Ureter (tissue), 1 donor: Measurements from ENCODE around the gene GNAS-AS1. TPM values are rescaled to one million over a fixed set of nuclear protein-coding genes. Genes with fewer than 3 reads are reported as not detected.

Experiments
- DNase-seq: peaks from one replicate; pipeline ENCODE4 v3.0.0-alpha.2; 2020; ENCODE audit warnings: low spot score
- total RNA-seq: library from RNA; stranded (reverse); gene quantifications from one replicate; pipeline ENCODE4 v1.2.4, GENCODE V29; 2023
- donor health status: DM: yes; HTN: yes; CAD: no.

GNAS-AS1 gene
- total RNA-seq, 1 donor from 2014 or later, result 2.4 TPM

- DNase-seq, result no peak
These were observed 35.8 kb upstream of the GNAS-AS1 start for GRCh38 chr20:58886546-58886945.

GRCh38 chr20:58884966-58885365, 34.3 kb upstream of the GNAS-AS1 start:
- no peak for DNase-seq

GRCh38 chr20:58883241-58883691, 32.6 kb upstream of the GNAS-AS1 start:
- no peak for DNase-seq

GRCh38 chr20:58882704-58883089, 32.0 kb upstream of the GNAS-AS1 start:
- DNase-seq, result no peak

DNA sequence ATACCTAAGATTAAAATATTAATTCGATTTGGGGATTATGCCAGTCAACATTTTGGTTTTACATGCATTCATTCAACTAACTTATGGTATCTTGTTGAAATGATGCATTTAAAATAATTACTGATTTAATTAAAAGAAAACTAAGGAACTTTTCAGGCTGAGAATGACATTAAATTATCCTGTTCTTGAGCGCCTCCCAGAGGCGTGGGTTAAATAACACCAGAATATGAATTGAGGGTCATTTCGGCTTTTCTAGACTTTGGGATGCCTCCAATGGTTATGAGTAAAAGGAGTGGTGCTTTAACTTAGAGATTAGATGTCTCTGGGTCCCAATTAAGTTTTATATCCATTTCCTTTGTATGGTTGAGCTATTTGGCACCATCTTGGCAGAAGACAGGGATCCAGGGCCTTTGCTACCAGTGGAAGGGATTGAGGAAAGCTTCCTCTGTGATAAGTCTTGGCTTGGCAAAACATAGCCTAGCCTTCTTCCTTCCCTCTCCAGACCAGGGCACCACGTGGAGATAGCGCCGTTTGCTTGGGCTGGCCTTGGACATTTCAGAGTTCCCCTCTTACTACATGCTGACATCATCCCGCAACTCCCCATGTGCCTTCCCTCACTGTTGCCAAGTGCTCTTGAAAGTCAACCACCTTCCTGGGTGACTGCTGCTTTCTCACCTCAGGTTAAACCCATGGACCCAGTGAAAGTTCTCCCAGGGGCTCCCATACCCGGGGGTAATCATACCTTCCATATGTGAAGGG, 30.5 kb upstream of the GNAS-AS1 start:
- DNase-seq, result no peak

GRCh38 chr20:58880441-58880840, 29.7 kb upstream of the GNAS-AS1 start:
- DNase-seq, result no peak

- DNase-seq, result no peak
These were observed 27.7 kb upstream of the GNAS-AS1 start for GRCh38 chr20:58878399-58878798.

GRCh38 chr20:58877976-58878360, 27.3 kb upstream of the GNAS-AS1 start:
- DNase-seq, result no peak

DNA sequence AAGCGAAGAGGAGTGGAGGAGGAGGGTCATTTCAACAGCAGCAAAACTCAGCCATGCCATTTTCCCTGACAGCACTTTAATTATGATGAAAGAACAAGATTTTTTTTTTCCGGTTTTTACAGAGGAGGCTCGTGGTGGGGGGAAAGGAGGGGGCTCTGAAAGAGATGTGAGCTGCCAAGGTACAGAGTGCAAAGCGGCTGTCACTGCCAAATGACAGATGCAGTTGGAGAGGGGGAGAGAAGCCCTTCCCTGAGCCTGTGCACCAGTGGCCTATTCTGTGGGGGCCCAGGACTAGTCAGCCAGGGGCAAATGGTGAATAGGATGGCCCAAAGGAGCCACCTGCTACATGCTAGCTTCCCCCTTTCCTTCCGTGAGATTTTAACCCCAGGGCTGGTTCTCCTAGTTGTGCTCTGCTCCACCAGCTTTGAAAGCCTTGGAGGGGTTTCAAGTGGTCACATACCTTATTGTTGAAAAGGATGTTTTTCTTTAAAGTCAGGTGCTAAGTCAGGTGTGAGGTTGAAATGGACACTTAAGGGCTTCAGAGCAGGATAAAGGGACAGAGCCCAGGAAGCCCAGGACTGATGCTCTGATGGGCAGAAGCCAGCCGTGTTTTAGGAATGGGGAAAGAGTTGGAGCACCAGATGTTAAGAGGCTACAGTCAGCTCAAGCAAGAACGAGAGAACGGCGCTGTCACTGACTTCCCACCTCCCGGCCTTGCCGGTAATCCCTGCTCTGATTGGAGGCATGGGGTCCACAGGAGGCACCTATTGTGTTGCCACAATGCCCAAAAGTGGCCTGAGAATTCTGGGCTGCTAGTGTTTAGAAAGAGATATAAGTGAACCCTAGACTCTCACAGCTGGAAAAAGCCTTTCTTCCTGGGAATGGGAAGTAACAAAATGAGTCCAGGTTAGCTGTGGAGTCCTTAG, 26.6 kb upstream of the GNAS-AS1 start:
- no peak for DNase-seq

GRCh38 chr20:58876437-58876836, 25.7 kb upstream of the GNAS-AS1 start:
- DNase-seq, result no peak

DNA sequence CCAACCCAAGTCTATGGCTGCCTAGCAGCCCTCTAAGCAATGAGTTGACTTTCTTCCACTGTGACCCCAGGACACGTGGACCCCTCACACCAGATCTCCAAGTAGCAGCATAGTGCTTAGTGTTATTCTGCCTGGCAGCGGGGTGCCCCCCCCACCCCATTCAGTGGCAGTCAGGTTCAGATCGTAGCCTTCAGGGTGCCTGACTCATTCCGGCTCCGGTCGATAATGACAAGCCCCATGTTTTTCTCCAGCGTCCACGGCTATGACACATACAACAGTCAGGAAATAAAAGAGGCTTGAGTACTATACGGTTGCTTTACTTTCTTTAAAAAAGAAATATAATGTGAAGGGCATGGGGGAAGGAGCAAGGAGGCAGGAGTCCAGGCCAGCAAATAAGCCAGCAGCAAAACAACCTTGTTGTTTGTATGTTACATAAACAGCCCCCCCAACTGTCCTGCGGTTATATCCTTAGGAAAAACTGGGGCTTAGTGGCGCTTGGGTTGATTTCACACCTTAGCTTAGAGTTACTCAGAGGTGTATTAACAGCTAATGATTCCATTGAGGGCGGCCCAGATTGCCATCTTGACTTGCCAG, 24.9 kb upstream of the GNAS-AS1 start:
- no peak for DNase-seq

DNA sequence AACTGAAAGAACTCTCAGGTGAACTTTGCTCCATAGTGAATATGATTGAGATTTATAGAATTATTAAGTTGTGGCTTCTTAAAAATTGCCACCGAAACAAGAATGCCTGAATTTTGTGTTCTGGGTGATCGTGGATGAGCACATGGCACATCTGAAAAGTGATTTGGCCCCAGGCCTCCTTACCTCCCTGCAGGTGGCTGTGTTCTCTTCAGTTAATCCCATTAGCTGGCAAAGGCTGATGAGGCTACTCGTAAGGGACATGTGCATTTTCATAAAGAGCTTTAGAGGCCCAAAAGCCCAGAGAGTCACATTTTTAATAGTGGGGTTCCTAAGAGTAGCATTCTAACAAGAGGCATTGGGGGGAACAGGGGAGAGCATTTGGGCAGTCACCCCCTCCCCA, 24.4 kb upstream of the GNAS-AS1 start:
- no peak for DNase-seq

DNA sequence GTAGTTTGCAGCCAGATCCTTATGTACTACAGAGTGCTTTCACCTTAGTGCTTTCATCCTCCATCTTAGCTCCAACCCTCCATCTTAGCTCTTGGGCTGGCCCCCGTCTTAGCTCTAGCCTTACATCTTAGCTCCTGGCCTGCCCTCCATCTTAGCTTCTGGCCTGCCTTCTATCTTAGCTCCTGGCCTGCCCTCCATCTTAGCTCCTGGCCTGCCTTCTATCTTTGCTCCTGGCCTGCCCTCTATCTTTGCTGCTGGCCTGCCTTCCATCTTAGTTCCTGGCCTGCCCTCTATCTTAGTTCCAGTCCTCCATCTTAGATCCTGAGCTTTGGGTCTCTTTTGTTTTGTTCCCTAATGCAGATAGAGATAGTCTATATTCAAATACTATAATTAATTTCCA, 23.8 kb upstream of the GNAS-AS1 start:
- DNase-seq, result no peak

DNA sequence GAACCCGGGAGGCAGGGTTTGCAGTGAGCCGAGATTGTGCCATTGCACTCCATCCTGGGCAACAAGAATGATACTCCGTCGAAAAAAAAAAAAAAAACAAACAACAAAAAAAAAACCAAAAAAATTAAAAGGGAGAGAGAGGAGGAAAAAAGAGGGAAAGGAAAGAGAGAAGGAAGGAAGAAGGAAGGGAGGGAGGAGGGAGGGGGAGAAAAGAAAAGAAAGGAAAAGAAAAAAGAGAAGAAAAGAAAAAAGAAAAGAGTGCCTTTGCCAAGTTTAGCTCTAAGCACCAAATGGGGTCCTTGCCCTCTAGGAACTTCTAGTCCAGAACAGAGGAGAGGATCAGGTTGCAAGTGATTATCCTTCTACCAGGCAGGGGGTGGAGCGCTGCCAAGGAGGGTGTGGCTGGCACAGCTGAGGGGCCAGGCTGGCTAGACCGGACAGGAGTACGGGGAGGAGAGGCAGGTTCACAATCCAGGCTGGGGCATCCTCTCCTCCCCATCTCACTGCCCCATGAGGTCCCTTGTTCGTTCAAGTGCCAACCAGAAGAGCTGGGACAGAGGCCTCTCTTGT, 20.9 kb upstream of the GNAS-AS1 start:
- no peak for DNase-seq

GRCh38 chr20:58870293-58871014, 19.8 kb upstream of the GNAS-AS1 start:
- peak; percentile 66 for DNase-seq

DNA sequence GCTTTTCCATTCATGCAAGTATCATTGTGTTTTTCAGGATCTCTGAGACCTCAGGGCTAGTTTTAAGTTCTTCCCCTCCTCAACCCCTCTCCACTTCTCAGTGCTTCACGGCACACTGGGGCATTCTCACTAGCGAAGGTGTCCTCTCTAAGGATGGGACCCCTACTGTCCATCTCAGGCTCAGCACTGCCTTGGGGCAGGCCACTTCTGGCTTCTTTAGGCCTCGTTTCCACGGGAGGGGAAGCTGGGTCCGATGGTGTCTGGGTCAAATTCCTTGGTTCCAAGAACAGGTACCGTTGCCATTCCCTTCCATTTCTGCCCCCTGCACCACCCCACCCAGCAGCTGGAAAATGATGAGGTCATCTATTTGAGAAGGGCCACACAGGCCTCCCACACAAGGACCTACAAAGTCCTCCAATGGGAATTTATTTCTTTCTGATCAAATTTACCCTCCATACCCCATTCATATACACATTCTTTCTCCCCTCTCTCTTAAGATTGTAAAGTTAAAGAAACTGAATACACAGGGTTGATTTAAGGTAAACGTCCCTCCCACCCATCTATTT, 19.0 kb upstream of the GNAS-AS1 start:
- DNase-seq, result no peak

GRCh38 chr20:58868795-58869194, 18.1 kb upstream of the GNAS-AS1 start:
- DNase-seq, result no peak

- DNase-seq, result no peak
These were observed 16.5 kb upstream of the GNAS-AS1 start for GRCh38 chr20:58867211-58867610.

DNA sequence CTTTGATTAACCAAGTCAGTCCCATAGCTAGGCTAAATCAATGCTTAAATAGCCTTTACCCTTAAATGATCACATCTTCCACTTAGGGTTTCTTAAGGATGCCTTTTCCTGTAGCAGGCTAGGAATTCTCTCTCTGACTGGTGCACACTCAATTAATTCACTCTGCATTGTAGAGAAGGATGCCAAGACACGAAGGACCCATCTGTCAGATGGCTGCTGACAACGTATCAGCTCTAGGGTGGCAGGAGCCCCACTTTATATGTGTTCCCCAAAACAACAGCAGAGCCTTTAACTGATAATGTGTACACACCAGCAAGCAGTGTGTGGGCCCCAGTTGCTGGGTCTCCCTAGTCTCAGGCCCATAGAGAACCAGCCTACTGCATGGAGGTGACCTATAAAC, 15.1 kb upstream of the GNAS-AS1 start:
- DNase-seq, result no peak

DNA sequence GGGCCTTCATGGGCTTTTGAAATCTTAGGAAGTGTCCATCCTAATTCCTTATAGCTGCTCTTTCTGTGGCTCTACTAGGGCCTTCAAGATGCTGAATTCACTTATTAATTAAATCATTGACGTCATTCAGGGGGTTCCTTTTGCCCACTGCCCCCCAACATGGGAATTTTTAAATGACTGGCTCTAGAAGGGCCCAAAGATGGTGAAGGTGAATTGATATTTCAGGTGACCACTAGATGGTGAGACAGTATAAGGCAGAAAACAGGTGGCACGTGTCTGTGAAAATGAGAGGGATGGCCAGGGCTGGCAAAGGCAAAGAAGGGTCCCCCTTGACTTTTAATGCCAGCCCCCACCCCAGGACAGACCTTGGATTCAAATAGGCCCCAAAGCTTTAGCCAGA, 13.6 kb upstream of the GNAS-AS1 start:
- no peak for DNase-seq
